NCI-H2107 treated with DMSO at 0.1 percent for 48 hours (cell line): Measurements from ENCODE around the gene SYNCRIP.
"Not testable (repeated sequence)": the region's sequence is repeated elsewhere in the genome, so short reads cannot be mapped to it uniquely, and the experiment has no call there.

Source experiments
- DNase-seq: peaks from one replicate; lab custom pipeline; 2025; ENCODE audit not compliant: unreplicated experiment; lab: John Stamatoyannopoulos, UW

Gene SYNCRIP

GRCh38 chr6:85642774-85643536 lies at the start of gene SYNCRIP:
SYNCRIP (minus strand) TSS chr6:85642886; CDS start chr6:85641439, 1,447 bp downstream.
- DNase-seq: peak; percentile 82

- DNase-seq: no peak
These were observed 48.8 kb upstream of the SYNCRIP start for GRCh38 chr6:85691478-85691877.

GRCh38 chr6:85690071-85690470 lies 47.4 kb upstream of the SYNCRIP start:
- DNase-seq: no peak

- DNase-seq: no peak
These were observed 43.0 kb upstream of the SYNCRIP start for GRCh38 chr6:85685713-85686112.

- DNase-seq: no peak
These were observed 42.1 kb upstream of the SYNCRIP start for GRCh38 chr6:85684809-85685171.

GRCh38 chr6:85684133-85684808 lies 41.6 kb upstream of the SYNCRIP start:
- no peak for DNase-seq

- not testable (repeated sequence) for DNase-seq
These were observed 39.2 kb upstream of the SYNCRIP start for GRCh38 chr6:85681899-85682298.

GRCh38 chr6:85680388-85680787 lies 37.7 kb upstream of the SYNCRIP start:
- no peak for DNase-seq

GRCh38 chr6:85679445-85680123 lies 36.9 kb upstream of the SYNCRIP start:
- DNase-seq: no peak

GRCh38 chr6:85678602-85679444 lies 36.1 kb upstream of the SYNCRIP start:
- DNase-seq: peak; percentile 96

- no peak for DNase-seq
These were observed 35.4 kb upstream of the SYNCRIP start for GRCh38 chr6:85678026-85678601.

GRCh38 chr6:85677234-85677956 lies 34.7 kb upstream of the SYNCRIP start:
- DNase-seq: no peak

GRCh38 chr6:85676086-85676729 lies 33.5 kb upstream of the SYNCRIP start:
- no peak for DNase-seq

- DNase-seq: no peak
These were observed 32.5 kb upstream of the SYNCRIP start for GRCh38 chr6:85675030-85675819.

- DNase-seq: no peak
These were observed 31.9 kb upstream of the SYNCRIP start for GRCh38 chr6:85674604-85675003.

- DNase-seq: no peak
These were observed 30.8 kb upstream of the SYNCRIP start for GRCh38 chr6:85673198-85674139.

- no peak for DNase-seq
These were observed 29.9 kb upstream of the SYNCRIP start for GRCh38 chr6:85672623-85673022.

- DNase-seq: no peak
These were observed 29.4 kb upstream of the SYNCRIP start for GRCh38 chr6:85672050-85672449.
